ENCODE measurements around the gene LMNB1.

Gene LMNB1

GRCh38 chr5:126869005-126869451 lies 92.1 kb downstream of the LMNB1 start:
- H4K20me1 ChIP-seq (ENCODE audit: insufficient read depth, low read length, poor library complexity, severe bottlenecking), result no peaks in the 10 kb centered on the region
- no peak overlapping the region for H3K9ac ChIP-seq (ENCODE audit: low read depth, low read length, poor library complexity, severe bottlenecking)
- no peaks in the 10 kb centered on the region for H3K4me1 ChIP-seq (ENCODE audit: insufficient read depth, low read length, poor library complexity, severe bottlenecking)
- H3K79me2 ChIP-seq (ENCODE audit: insufficient read depth, low read length), result no peaks in the 10 kb centered on the region
- no peaks in the 10 kb centered on the region for H3K36me3 ChIP-seq (ENCODE audit: insufficient read depth, low read length)
- no peak overlapping the region for H3K4me3 ChIP-seq (ENCODE audit: low read length, poor library complexity, severe bottlenecking)
- TF ChIP-seq CTCF (conservative IDR thresholded peaks at IDR 0.05; ENCODE audit: low read length) (no peak), EZH2phosphoT487 (IDR thresholded peaks at IDR 0.05; ENCODE audit: borderline replicate concordance) (no peak)
- no peak overlapping the region for H3K4me2 ChIP-seq (ENCODE audit: low read depth, low read length, poor library complexity, severe bottlenecking)
- H2AFZ ChIP-seq (ENCODE audit: low read length), result no peak overlapping the region
- no peaks in the 10 kb centered on the region for H3K9me3 ChIP-seq (ENCODE audit: insufficient read depth, low read depth, low read length)
- H3K9me2 ChIP-seq (replicated peaks; ENCODE audit: low read depth, low read length), result no peaks in the 10 kb centered on the region
- H3F3A ChIP-seq (ENCODE audit: low read depth), result no peaks in the 10 kb centered on the region
- H3K27me3 ChIP-seq (ENCODE audit: insufficient read depth, low read length, poor library complexity, severe bottlenecking), result no peaks in the 10 kb centered on the region

GRCh38 chr5:126871441-126871840 lies 94.5 kb downstream of the LMNB1 start:
- Histone ChIP-seq H3F3A (ENCODE audit: low read depth) (no peaks in the 10 kb centered on the region), H4K20me1 (ENCODE audit: insufficient read depth, low read length, poor library complexity, severe bottlenecking) (no peaks in the 10 kb centered on the region), H3K36me3 (ENCODE audit: insufficient read depth, low read length) (no peaks in the 10 kb centered on the region), H3K9me3 (ENCODE audit: insufficient read depth, low read depth, low read length) (no peaks in the 10 kb centered on the region), H3K4me1 (ENCODE audit: insufficient read depth, low read length, poor library complexity, severe bottlenecking) (no peaks in the 10 kb centered on the region), H3K9me2 (replicated peaks; ENCODE audit: low read depth, low read length) (no peaks in the 10 kb centered on the region), H3K4me3 (ENCODE audit: low read length, poor library complexity, severe bottlenecking) (no peak overlapping the region), H3K27me3 (ENCODE audit: insufficient read depth, low read length, poor library complexity, severe bottlenecking) (no peaks in the 10 kb centered on the region), H2AFZ (ENCODE audit: low read length) (no peak overlapping the region), H3K4me2 (ENCODE audit: low read depth, low read length, poor library complexity, severe bottlenecking) (no peak overlapping the region), H3K9ac (ENCODE audit: low read depth, low read length, poor library complexity, severe bottlenecking) (no peak overlapping the region), H3K79me2 (ENCODE audit: insufficient read depth, low read length) (no peaks in the 10 kb centered on the region)
- TF ChIP-seq EZH2phosphoT487 (IDR thresholded peaks at IDR 0.05; ENCODE audit: borderline replicate concordance) (no peak), CTCF (conservative IDR thresholded peaks at IDR 0.05; ENCODE audit: low read length) (no peak)

- no peaks in the 10 kb centered on the region for H4K20me1 ChIP-seq (ENCODE audit: insufficient read depth, low read length, poor library complexity, severe bottlenecking)
- no peak overlapping the region for H2AFZ ChIP-seq (ENCODE audit: low read length)
- H3K4me2 ChIP-seq (ENCODE audit: low read depth, low read length, poor library complexity, severe bottlenecking), result no peak overlapping the region
- no peak overlapping the region for H3K4me3 ChIP-seq (ENCODE audit: low read length, poor library complexity, severe bottlenecking)
- H3K36me3 ChIP-seq (ENCODE audit: insufficient read depth, low read length), result no peaks in the 10 kb centered on the region
- no peak for TF ChIP-seq CTCF (conservative IDR thresholded peaks at IDR 0.05; ENCODE audit: low read length)
- no peaks in the 10 kb centered on the region for H3K79me2 ChIP-seq (ENCODE audit: insufficient read depth, low read length)
- no peaks in the 10 kb centered on the region for H3K27me3 ChIP-seq (ENCODE audit: insufficient read depth, low read length, poor library complexity, severe bottlenecking)
- no peaks in the 10 kb centered on the region for H3F3A ChIP-seq (ENCODE audit: low read depth)
- H3K4me1 ChIP-seq (ENCODE audit: insufficient read depth, low read length, poor library complexity, severe bottlenecking), result no peaks in the 10 kb centered on the region
- no peaks in the 10 kb centered on the region for H3K9me3 ChIP-seq (ENCODE audit: insufficient read depth, low read depth, low read length)
- no peak overlapping the region for H3K9ac ChIP-seq (ENCODE audit: low read depth, low read length, poor library complexity, severe bottlenecking)
- no peaks in the 10 kb centered on the region for H3K9me2 ChIP-seq (replicated peaks; ENCODE audit: low read depth, low read length)
Observed at GRCh38 chr5:126872561-126873354, 95.8 kb downstream of the LMNB1 start.

Data from Loucy (cell line).